VCaP (cell line): Measurements from ENCODE around the gene GNL1.

Experiments used
- H3K27ac ChIP-seq: fragments of 450-650 bp; 2 replicates; pipeline ENCODE4 v1.5.1; 2017
- CTCF ChIP-seq: fragments of 450-650 bp; conservative IDR thresholded peaks from 2 replicates; pipeline ENCODE4 v1.5.1; 2017; ENCODE audit warnings: mild to moderate bottlenecking, moderate library complexity

Gene GNL1

GRCh38 chr6:30598912-30599624, 42.8 kb upstream of the GNL1 start:
- no peak for TF ChIP-seq CTCF
- H3K27ac ChIP-seq, result no peak overlapping the region

DNA sequence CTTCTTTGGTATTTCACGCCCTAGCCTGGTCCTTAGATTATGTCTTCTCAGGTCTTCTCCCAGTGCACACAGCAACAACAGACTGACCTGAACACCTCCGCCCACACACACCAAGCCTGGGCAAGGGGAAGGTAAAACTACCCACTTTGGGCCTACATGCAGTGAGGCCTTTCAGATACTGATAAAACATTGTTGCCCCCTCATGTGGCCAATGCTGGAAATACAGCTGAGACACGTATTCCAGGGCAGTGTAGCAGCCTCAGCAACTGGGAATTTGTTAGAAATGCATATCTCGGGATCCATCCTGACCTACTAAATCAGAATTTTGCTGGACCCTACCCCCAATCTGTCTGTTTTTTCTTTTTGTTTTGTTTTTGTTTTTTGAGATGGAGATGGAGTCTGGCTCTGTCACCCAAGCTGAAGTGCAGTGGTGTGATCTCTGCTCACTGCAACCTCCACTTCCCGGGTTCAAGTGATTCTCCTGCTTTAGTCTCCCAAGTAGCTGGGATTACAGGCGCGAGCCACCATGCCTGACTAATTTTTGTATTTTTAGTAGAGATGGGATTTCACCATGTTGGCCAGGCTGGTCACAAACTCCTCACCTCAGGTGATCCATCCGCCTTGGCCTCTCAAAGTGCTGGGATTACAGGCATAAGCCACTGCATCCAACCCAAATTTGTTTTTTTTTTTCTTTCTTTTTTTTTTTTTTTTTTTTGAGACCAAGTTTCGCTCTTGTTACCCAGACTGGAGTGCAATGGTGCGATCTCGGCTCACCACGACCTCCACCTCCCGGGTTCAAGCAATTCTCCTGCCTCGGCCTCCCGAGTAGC, 41.2 kb upstream of the GNL1 start:
- peak; percentile 78 for TF ChIP-seq CTCF

DNA sequence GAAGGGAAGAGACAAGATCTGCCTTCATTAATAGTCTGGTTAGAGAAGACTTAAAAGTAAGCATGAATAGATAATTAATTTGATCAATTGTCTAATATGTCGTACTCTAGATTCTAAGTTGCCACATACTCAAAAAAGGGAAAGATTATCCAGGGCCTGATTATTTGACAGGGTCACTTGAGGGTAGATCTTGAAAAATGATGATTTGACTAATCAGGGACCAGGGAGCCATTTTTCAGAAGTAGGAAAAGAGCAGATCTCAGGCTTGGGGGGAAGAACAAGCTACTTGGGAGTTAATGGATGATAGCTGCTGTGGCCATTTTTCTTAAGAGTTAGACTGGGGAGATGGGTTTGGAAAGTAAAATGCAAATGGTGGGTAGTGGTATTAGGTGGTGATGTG, 36.0 kb upstream of the GNL1 start:
- TF ChIP-seq CTCF, result no peak
- H3K27ac ChIP-seq, result peak overlapping the region; percentile 77

More for the DNA sequence above, 41.2 kb upstream of the GNL1 start:
- H3K27ac ChIP-seq, result 0 out of 2 replicates have a peak overlapping the region, but pooled peaks have one; percentile 16

DNA sequence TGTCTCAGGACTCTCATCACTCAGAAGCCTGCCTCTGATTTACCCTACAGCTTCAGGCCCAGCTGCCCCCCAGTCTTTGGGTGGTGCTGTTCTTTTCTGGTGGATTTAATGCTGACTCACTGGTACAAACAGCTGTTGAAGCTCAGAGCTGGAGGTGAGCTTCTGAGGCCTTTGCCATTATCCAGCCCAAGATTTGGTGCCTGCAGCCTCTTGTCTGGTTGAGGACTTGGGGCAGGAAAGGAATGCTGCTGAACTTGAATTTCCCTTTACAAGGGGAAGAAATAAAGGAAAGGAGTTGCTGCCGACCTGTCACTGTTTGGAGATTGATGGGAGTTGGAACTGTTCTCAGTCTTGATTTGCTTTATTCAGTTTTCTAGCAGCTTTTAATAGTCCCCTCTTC, 34.7 kb upstream of the GNL1 start:
- H3K27ac ChIP-seq, result peak overlapping the region; percentile 77
- TF ChIP-seq CTCF, result no peak

DNA sequence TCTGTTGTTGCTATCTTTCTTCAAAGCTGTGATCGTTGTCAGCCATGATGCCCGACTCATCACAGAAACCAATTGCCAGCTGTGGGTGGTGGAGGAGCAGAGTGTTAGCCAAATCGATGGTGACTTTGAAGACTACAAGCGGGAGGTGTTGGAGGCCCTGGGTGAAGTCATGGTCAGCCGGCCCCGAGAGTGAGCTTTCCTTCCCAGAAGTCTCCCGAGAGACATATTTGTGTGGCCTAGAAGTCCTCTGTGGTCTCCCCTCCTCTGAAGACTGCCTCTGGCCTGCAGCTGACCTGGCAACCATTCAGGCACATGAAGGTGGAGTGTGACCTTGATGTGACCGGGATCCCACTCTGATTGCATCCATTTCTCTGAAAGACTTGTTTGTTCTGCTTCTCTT, 34.2 kb upstream of the GNL1 start:
- H3K27ac ChIP-seq, result peak overlapping the region; percentile 77

DNA sequence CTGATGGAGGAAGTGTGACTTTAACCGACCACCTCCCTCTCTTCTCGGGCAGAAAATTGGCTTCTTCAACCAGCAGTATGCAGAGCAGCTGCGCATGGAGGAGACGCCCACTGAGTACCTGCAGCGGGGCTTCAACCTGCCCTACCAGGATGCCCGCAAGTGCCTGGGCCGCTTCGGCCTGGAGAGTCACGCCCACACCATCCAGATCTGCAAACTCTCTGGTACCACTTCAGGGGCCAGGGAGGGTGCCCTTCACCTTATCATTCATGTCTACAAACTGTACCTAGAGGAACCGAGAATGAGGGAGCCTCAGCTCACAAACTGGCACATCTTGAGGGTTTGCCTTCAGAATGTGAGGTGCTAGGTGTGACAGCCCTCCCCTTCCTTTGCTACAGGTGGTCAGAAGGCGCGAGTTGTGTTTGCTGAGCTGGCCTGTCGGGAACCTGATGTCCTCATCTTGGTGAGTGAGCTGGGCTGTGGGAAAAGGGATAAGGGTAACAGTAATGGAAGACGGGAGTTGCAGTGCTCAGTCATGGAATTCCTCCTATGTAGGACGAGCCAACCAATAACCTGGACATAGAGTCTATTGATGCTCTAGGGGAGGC, 33.6 kb upstream of the GNL1 start:
- H3K27ac ChIP-seq, result peak overlapping the region; percentile 77
- no peak for TF ChIP-seq CTCF

More for the DNA sequence above, 34.2 kb upstream of the GNL1 start:
- no peak for TF ChIP-seq CTCF

GRCh38 chr6:30583921-30584320, 27.6 kb upstream of the GNL1 start:
- no peak for TF ChIP-seq CTCF
- no peak overlapping the region for H3K27ac ChIP-seq
